B cell (primary cell): ENCODE data around the gene CAPN5. TPM values are rescaled to one million over a fixed set of nuclear protein-coding genes. Genes with fewer than 3 reads are reported as not detected.

Source experiments
- ATAC-seq: fragments of 200-7000 bp; cut with Tn5 transposase; one replicate; pipeline ENCODE4 v1.10.0; 2021; ENCODE audit warnings: low read depth, mild to moderate bottlenecking, moderate number of reproducible peaks, moderate library complexity
- CTCF ChIA-PET: fragments of 350-600 bp; sonication (Branson Sonifier 250); formaldehyde crosslinking; loops from one replicate; lab custom pipeline; 2021; ENCODE audit warnings: antibody characterized with exemption, inconsistent platforms; lab: Charles Lee
- POLR2A ChIA-PET: fragments of 350-600 bp; sonication (Branson Sonifier 250); formaldehyde crosslinking; loops from one replicate; lab custom pipeline; 2021; ENCODE audit warnings: antibody characterized with exemption; lab: Charles Lee
- DNase-seq: peaks from one replicate; pipeline ENCODE4 v3.0.0; 2013
- H2AFZ ChIP-seq: 2 replicates; pipeline ENCODE4 v1.6.1; 2012; ENCODE audit warnings: mild to moderate bottlenecking, low read depth, low read length; ENCODE audit not compliant: insufficient read depth, poor library complexity, severe bottlenecking
- H3K27ac ChIP-seq, 2 donors: 1 replicate in 1 of 2; 2 replicates in 1 of 2; pipeline ENCODE4 v1.5.1; 2012 to 2013; ENCODE audit warnings: low read length in 2 of 2, mild to moderate bottlenecking in 2 of 2, moderate library complexity in 1 of 2
- H3K27me3 ChIP-seq, 4 experiments: fragments of 200-600 bp in 1 of 4; sonication (generic) in 1 of 4; replicated peaks in 1 of 4; 1 replicate in 2 of 4; 2 replicates in 2 of 4; pipeline versions ENCODE4 v1.6.1 to v1.7.0; 2013 to 2016; ENCODE audit warnings: low read length in 3 of 4, mild to moderate bottlenecking in 2 of 4, mixed read lengths in 1 of 4, moderate library complexity in 1 of 4; ENCODE audit not compliant: insufficient read depth in 4 of 4, control insufficient read depth in 3 of 4; ENCODE audit errors: control extremely low read depth in 1 of 4
- H3K36me3 ChIP-seq, 2 experiments: replicated peaks in 1 of 2; 1 replicate in 1 of 2; 2 replicates in 1 of 2; pipeline versions ENCODE4 v1.6.1 to v1.7.1; 2013; ENCODE audit warnings: low read length in 1 of 2; ENCODE audit not compliant: insufficient read depth in 2 of 2, control insufficient read depth in 1 of 2; ENCODE audit errors: control extremely low read depth in 1 of 2, extremely low read depth in 1 of 2
- H3K4me1 ChIP-seq, 2 donors: fragments of 200-600 bp in 1 of 2; sonication (generic) in 1 of 2; 1 replicate in 1 of 2; 2 replicates in 1 of 2; pipeline versions ENCODE4 v1.5.1 to v1.6.1; 2013 to 2017; ENCODE audit warnings: low read length in 2 of 2; ENCODE audit not compliant: control insufficient read depth in 2 of 2, insufficient read depth in 2 of 2
- H3K4me2 ChIP-seq: replicated peaks from 2 replicates; pipeline ENCODE3; 2012; ENCODE audit warnings: mild to moderate bottlenecking, low read depth, low read length; ENCODE audit not compliant: poor library complexity, severe bottlenecking
- H3K4me3 ChIP-seq, 5 experiments: fragments of 200-600 bp in 1 of 5; sonication (generic) in 1 of 5; 1 replicate in 3 of 5; 2 replicates in 2 of 5; pipeline versions ENCODE4 v1.5.1 to v1.7.0; 2011 to 2016; ENCODE audit warnings: low read length in 4 of 5, mild to moderate bottlenecking in 4 of 5, low read depth in 2 of 5, control low read depth in 1 of 5, moderate library complexity in 1 of 5; ENCODE audit not compliant: insufficient read depth in 1 of 5; ENCODE audit errors: control extremely low read depth in 1 of 5, extremely low read depth in 1 of 5
- H3K79me2 ChIP-seq: fragments of 200-600 bp; sonication (generic); one replicate; pipeline ENCODE4 v1.6.0; 2016; ENCODE audit warnings: low read length; ENCODE audit not compliant: control insufficient read depth, insufficient read depth
- H3K9ac ChIP-seq: fragments of 200-600 bp; sonication (generic); 2 replicates; pipeline ENCODE4 v1.6.1; 2017; ENCODE audit warnings: mild to moderate bottlenecking, low read length, moderate library complexity
- H3K9me3 ChIP-seq, 3 donors: one replicate each; pipeline versions ENCODE4 v1.6.1 to v1.7.1; 2013; ENCODE audit warnings: low read length in 2 of 3; ENCODE audit not compliant: control insufficient read depth in 2 of 3, insufficient read depth in 1 of 3; ENCODE audit errors: control extremely low read depth in 1 of 3
- H4K20me1 ChIP-seq: 2 replicates; pipeline ENCODE4 v1.6.0; 2012; ENCODE audit warnings: mild to moderate bottlenecking, low read length; ENCODE audit not compliant: insufficient read depth, control insufficient read depth, poor library complexity, severe bottlenecking
- H3K27ac Mint-ChIP-seq: one replicate; pipeline ENCODE4 v1.8.0; 2021; ENCODE audit warnings: mixed read lengths
- H3K27me3 Mint-ChIP-seq: one replicate; pipeline ENCODE4 v1.8.0; 2021; ENCODE audit warnings: mixed read lengths
- H3K4me1 Mint-ChIP-seq: one replicate; pipeline ENCODE4 v1.8.0; 2021; ENCODE audit warnings: mixed read lengths
- H3K4me3 Mint-ChIP-seq: one replicate; pipeline ENCODE4 v1.8.0; 2021; ENCODE audit warnings: mixed read lengths
- H3K9me3 Mint-ChIP-seq: one replicate; pipeline ENCODE4 v1.8.0; 2022; ENCODE audit warnings: mixed read lengths; ENCODE audit not compliant: insufficient read depth
- EZH2 ChIP-seq: IDR thresholded peaks from 2 replicates; pipeline ENCODE4 v1.6.1; 2012; ENCODE audit warnings: borderline replicate concordance, low read depth, mild to moderate bottlenecking, moderate library complexity, low read length; ENCODE audit not compliant: insufficient read depth, poor library complexity, severe bottlenecking
- WGBS: methylation state at CpG from one replicate; pipeline ENCODE4 v1.1.5; 2013; ENCODE audit warnings: missing lambda C conversion rate; ENCODE audit not compliant: insufficient coverage; 5-methylcytosine and 5-hydroxymethylcytosine counted together
- intact Hi-C: fragments of 100-400 bp; cut with micrococcal nuclease; formaldehyde crosslinking; loops from one replicate; pipeline ENCODE4 v1.10.0; 2022
- polyA plus RNA-seq: library from polyadenylated mRNA; depleted of rRNA; stranded (reverse); fragments of >200 nt; gene quantifications from 2 replicates; pipeline ENCODE4 v1.2.3, GENCODE V29; 2012
- total RNA-seq, 2 donors: library from RNA; stranded (reverse); fragments of 120-200 nt in 1 of 2; gene quantifications; 1 replicate in 1 of 2; 2 replicates in 1 of 2; pipeline versions ENCODE4 v1.2.3 to v1.2.4, GENCODE V29; 2013 to 2022
- TF ChIP-seq, protein P1 (sequence below): fragments of 200-600 bp; IDR thresholded peaks from one replicate; pipeline ENCODE4 v1.8.0; 2022; ENCODE audit warnings: antibody characterized with exemption, mild to moderate bottlenecking

CAPN5 gene
- total and polyA plus RNA-seq, 2 donors (not counting 1 experiment from before 2014, with no cell fraction given): 0.74 to 0.78 TPM

DNA sequence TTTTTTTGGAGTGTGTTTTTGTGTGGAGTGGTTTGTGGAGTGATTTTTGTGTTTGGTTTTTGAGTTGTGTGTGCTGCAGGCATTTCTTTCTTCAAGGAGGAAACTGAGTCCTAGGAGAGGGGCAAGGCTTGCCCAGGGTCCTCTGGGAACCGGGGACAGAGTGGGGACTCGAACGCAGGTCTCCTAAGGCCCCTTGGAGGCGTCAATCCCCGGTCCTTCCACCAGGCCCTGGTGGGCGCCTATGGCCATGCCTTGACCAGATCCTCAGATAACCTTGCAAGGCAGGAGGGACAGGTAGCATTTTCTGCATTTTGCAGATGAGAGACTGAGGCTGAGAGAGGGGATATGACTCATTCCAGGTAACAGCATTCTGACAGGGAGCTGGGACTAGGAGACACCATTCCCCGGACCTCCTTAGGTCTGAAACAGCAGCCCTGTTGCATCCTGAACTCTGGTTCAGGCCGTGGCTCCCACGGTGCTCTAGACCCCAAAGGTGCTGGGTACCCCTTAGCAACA, 100.4 kb downstream of the CAPN5 start:
- no peaks in the 10 kb centered on the region for H3K27me3 ChIP-seq
- no peak overlapping the region for H2AFZ ChIP-seq
- Mint-ChIP-seq H3K4me1 (no peaks in the 10 kb centered on the region), H3K27ac (no peak overlapping the region), H3K4me3 (no peak overlapping the region), H3K27me3 (no peaks in the 10 kb centered on the region), H3K9me3 (no peaks in the 10 kb centered on the region)
- H3K4me1 ChIP-seq: no peaks in the 10 kb centered on the region
- no peak overlapping the region for H3K4me2 ChIP-seq
- CTCF ChIA-PET: no interaction called here
- H3K36me3 ChIP-seq: no peaks in the 10 kb centered on the region
- no peaks in the 10 kb centered on the region for H4K20me1 ChIP-seq
- intact Hi-C loops: no loop called here
- no peak overlapping the region for H3K9ac ChIP-seq
- H3K79me2 ChIP-seq: no peaks in the 10 kb centered on the region
- H3K4me3 ChIP-seq: no peak overlapping the region
- H3K9me3 ChIP-seq: no peaks in the 10 kb centered on the region
- H3K27ac ChIP-seq: no peak overlapping the region
- 88% methylated on average over 9 of the region's 9 CpGs for WGBS
- no peak for DNase-seq
- no peak for ATAC-seq
- no peak for TF ChIP-seq EZH2
- TF ChIP-seq, protein P1, sequence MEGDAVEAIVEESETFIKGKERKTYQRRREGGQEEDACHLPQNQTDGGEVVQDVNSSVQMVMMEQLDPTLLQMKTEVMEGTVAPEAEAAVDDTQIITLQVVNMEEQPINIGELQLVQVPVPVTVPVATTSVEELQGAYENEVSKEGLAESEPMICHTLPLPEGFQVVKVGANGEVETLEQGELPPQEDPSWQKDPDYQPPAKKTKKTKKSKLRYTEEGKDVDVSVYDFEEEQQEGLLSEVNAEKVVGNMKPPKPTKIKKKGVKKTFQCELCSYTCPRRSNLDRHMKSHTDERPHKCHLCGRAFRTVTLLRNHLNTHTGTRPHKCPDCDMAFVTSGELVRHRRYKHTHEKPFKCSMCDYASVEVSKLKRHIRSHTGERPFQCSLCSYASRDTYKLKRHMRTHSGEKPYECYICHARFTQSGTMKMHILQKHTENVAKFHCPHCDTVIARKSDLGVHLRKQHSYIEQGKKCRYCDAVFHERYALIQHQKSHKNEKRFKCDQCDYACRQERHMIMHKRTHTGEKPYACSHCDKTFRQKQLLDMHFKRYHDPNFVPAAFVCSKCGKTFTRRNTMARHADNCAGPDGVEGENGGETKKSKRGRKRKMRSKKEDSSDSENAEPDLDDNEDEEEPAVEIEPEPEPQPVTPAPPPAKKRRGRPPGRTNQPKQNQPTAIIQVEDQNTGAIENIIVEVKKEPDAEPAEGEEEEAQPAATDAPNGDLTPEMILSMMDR: no peak
- POLR2A ChIA-PET: no interaction called here

- Histone ChIP-seq H3K27ac (no peak overlapping the region), H4K20me1 (no peaks in the 10 kb centered on the region), H3K9ac (no peak overlapping the region), H3K4me2 (no peak overlapping the region), H3K4me3 (no peak overlapping the region), H3K27me3 (no peaks in the 10 kb centered on the region), H3K9me3 (no peaks in the 10 kb centered on the region), H3K4me1 (no peaks in the 10 kb centered on the region), H3K36me3 (no peaks in the 10 kb centered on the region), H2AFZ (no peak overlapping the region), H3K79me2 (no peaks in the 10 kb centered on the region)
- H3K4me3 Mint-ChIP-seq: no peak overlapping the region
- no peak overlapping the region for H3K27ac Mint-ChIP-seq
- ChIA-PET CTCF (no interaction called here), POLR2A (no interaction called here)
- no peak for DNase-seq
- no peak for ATAC-seq
- no peak for TF ChIP-seq EZH2
- TF ChIP-seq, protein P1: no peak
- no peaks in the 10 kb centered on the region for H3K9me3 Mint-ChIP-seq
- WGBS: 62% methylated on average over 7 of the region's 8 CpGs
- intact Hi-C loops: no loop called here
- no peaks in the 10 kb centered on the region for H3K4me1 Mint-ChIP-seq
- no peaks in the 10 kb centered on the region for H3K27me3 Mint-ChIP-seq
Measured at GRCh38 chr11:77167791-77168190, 101.0 kb downstream of the CAPN5 start.
